HL-60 (cell line): Measurements from ENCODE around the gene UBE2E2.
A peak's percentile ranks its signal among the peaks of the same experiment; 100 is the strongest.

Source experiments
- DNase-seq, 2 experiments: peaks; one replicate each; pipeline ENCODE4 v3.0.0-alpha.2; 2010 to 2020; ENCODE audit warnings: low read depth in 1 of 2, low spot score in 1 of 2
- H3K27ac ChIP-seq: fragments of 250-450 bp; sonication (Bioruptor Pico); replicated peaks from 2 replicates; pipeline ENCODE4 v1.5.1; 2020; ENCODE audit warnings: mild to moderate bottlenecking, moderate library complexity
- H3K27me3 ChIP-seq: fragments of 250-450 bp; sonication (Bioruptor Pico); 2 replicates; pipeline ENCODE4 v1.5.1; 2021; ENCODE audit warnings: mild to moderate bottlenecking, moderate library complexity; ENCODE audit not compliant: insufficient read depth, poor library complexity, severe bottlenecking
- H3K4me3 ChIP-seq: replicated peaks from 2 replicates; pipeline ENCODE4 v1.5.1; 2011; ENCODE audit warnings: mild to moderate bottlenecking, control low read depth, low read length; ENCODE audit not compliant: insufficient read depth
- GABPA ChIP-seq: IDR thresholded peaks from 2 replicates; pipeline ENCODE4 v1.6.1; 2012; ENCODE audit warnings: low read depth
- POLR2AphosphoS5 ChIP-seq: IDR thresholded peaks from 2 replicates; pipeline ENCODE4 v1.6.1; 2012; ENCODE audit warnings: low read depth
- SPI1 ChIP-seq: IDR thresholded peaks from 2 replicates; pipeline ENCODE4 v1.6.1; 2012; ENCODE audit warnings: low read depth, mild to moderate bottlenecking, borderline replicate concordance
- TF ChIP-seq, protein P1 (sequence below): IDR thresholded peaks from 2 replicates; pipeline ENCODE4 v1.6.1; 2012; ENCODE audit warnings: low read depth; ENCODE audit not compliant: insufficient replicate concordance
- TF ChIP-seq, protein P2 (sequence below): IDR thresholded peaks from one replicate; pipeline ENCODE4 v1.5.1; 2011; ENCODE audit warnings: low read length, control low read depth, inconsistent platforms; ENCODE audit not compliant: insufficient read depth

UBE2E2 gene

GRCh38 chr3:23256741-23257435 lies 53.8 kb downstream of the UBE2E2 start:
- Histone ChIP-seq H3K4me3 (no peak overlapping the region), H3K27ac (peak overlapping the region; percentile 31; the same call in 1 of the 2 replicates), H3K27me3 (no peaks in the 10 kb centered on the region)
- TF ChIP-seq POLR2AphosphoS5, result no peak
- TF ChIP-seq GABPA, result no peak
- TF ChIP-seq, protein P1, sequence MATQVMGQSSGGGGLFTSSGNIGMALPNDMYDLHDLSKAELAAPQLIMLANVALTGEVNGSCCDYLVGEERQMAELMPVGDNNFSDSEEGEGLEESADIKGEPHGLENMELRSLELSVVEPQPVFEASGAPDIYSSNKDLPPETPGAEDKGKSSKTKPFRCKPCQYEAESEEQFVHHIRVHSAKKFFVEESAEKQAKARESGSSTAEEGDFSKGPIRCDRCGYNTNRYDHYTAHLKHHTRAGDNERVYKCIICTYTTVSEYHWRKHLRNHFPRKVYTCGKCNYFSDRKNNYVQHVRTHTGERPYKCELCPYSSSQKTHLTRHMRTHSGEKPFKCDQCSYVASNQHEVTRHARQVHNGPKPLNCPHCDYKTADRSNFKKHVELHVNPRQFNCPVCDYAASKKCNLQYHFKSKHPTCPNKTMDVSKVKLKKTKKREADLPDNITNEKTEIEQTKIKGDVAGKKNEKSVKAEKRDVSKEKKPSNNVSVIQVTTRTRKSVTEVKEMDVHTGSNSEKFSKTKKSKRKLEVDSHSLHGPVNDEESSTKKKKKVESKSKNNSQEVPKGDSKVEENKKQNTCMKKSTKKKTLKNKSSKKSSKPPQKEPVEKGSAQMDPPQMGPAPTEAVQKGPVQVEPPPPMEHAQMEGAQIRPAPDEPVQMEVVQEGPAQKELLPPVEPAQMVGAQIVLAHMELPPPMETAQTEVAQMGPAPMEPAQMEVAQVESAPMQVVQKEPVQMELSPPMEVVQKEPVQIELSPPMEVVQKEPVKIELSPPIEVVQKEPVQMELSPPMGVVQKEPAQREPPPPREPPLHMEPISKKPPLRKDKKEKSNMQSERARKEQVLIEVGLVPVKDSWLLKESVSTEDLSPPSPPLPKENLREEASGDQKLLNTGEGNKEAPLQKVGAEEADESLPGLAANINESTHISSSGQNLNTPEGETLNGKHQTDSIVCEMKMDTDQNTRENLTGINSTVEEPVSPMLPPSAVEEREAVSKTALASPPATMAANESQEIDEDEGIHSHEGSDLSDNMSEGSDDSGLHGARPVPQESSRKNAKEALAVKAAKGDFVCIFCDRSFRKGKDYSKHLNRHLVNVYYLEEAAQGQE, result no peak
- peak in 1 of 2 experiments; percentile 7 for DNase-seq

DNA sequence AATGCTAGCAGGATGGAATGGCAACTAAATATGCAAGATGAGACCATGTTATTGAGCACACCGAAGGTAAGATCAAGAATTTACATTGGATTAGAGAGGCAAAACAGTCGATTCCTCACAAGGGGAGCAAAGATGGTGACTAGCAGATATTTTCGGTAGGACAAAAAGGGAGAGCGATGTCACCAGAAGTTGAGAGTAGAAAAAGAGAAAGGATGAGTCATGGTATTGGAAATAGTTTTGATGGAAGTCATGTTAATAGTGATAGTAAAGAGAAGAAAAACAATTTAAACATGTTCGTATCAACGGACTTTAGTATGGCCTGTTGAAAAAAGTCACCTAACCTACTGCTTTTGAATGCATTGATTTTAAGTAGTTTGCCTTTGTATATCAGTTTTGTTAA lies 55.0 kb downstream of the UBE2E2 start:
- no peak for DNase-seq

GRCh38 chr3:23259515-23259914 lies 56.4 kb downstream of the UBE2E2 start:
- DNase-seq, result no peak
- TF ChIP-seq, protein P2, sequence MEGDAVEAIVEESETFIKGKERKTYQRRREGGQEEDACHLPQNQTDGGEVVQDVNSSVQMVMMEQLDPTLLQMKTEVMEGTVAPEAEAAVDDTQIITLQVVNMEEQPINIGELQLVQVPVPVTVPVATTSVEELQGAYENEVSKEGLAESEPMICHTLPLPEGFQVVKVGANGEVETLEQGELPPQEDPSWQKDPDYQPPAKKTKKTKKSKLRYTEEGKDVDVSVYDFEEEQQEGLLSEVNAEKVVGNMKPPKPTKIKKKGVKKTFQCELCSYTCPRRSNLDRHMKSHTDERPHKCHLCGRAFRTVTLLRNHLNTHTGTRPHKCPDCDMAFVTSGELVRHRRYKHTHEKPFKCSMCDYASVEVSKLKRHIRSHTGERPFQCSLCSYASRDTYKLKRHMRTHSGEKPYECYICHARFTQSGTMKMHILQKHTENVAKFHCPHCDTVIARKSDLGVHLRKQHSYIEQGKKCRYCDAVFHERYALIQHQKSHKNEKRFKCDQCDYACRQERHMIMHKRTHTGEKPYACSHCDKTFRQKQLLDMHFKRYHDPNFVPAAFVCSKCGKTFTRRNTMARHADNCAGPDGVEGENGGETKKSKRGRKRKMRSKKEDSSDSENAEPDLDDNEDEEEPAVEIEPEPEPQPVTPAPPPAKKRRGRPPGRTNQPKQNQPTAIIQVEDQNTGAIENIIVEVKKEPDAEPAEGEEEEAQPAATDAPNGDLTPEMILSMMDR, result no peak
- no peak for TF ChIP-seq GABPA
- TF ChIP-seq POLR2AphosphoS5, result no peak
- H3K27ac ChIP-seq, result no peak overlapping the region
- no peak overlapping the region for H3K4me3 ChIP-seq
- no peaks in the 10 kb centered on the region for H3K27me3 ChIP-seq

More for the DNA sequence above, 55.0 kb downstream of the UBE2E2 start:
- TF ChIP-seq, protein P2, result no peak
- TF ChIP-seq SPI1 (no peak), POLR2AphosphoS5 (no peak), GABPA (no peak)
- TF ChIP-seq, protein P1, result no peak
- Histone ChIP-seq H3K27me3 (no peaks in the 10 kb centered on the region), H3K27ac (no peak overlapping the region), H3K4me3 (no peak overlapping the region)

DNA sequence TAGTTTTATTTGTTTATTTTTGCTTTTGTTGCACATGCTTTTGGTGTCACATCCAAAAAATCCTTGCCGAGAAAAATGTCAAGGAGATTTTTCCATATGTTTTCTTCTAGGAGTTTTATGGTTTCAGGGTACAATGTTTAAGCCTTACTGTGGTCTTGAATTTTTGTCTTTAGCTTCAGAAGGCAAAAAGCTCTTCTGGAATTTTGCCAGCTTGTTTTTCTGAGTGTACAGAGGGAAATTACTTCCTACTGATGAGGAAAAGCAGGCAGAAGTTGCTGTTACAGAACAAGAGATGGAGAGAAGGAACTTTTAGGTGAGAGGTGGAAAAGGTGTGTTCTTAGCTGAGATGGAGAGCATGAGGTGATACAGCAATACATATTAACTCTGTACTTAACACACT lies 59.6 kb downstream of the UBE2E2 start:
- Histone ChIP-seq H3K4me3 (no peak overlapping the region), H3K27ac (no peak overlapping the region), H3K27me3 (no peaks in the 10 kb centered on the region)
- DNase-seq, result no peak
- TF ChIP-seq SPI1 (no peak), POLR2AphosphoS5 (no peak), GABPA (no peak)
- TF ChIP-seq, protein P1, result no peak
- TF ChIP-seq, protein P2, result no peak
